Measurements from ENCODE around the gene TATDN2. TPM values are rescaled to one million over a fixed set of nuclear protein-coding genes. Genes with fewer than 3 reads are reported as not detected.

TATDN2 gene
- total and polyA plus RNA-seq, 2 donors (not counting 3 experiments of a cell fraction or from before 2014, with no cell fraction given): 10.7 to 26.8 TPM

DNA sequence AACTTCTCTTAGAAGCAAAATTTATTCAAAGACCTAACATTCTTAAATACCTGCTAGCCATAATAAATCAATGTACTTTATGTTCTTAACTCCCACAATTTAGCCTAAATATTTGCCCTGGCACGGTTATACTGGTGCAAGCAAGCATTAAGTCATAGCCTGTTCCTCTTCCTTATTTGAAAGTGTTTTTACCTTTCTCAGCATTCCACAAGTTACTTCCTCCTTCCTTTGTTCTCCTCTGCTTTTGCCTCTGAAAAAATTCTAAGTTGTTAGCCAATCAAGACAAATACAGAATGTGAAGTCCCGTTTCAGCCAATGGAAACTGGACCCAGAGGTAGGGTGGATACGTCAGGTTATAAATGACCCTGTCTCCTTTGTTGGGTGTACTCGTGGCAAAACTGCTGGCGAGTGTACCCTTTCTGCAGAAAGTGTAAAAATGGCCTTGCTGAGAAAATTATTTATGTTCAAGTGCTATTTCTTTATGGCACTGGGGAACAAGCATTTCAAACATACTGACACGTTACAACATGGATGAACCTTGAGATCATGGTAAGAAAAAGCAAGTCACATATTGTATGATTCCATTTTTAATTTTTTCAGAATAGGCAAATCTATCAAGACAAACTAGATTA, 3.1 kb upstream of the TATDN2 start:
- peaks cover 0 to 3% of the 10 kb centered on the region in 2 experiments for H3K36me3 ChIP-seq (ENCODE audit: control insufficient read depth in 2 of 2, extremely low read depth in 1 of 2, insufficient read depth in 2 of 2, low read length in 2 of 2)
- CTCF ChIA-PET: no interaction called here
- no peak overlapping the region for H3K9ac ChIP-seq (replicated peaks; ENCODE audit: extremely low read depth, insufficient read depth, low read length)
- H3K9me1 ChIP-seq (replicated peaks; ENCODE audit: control insufficient read depth, extremely low read depth, insufficient read depth, low read length): no peaks in the 10 kb centered on the region
- H3K9me3 ChIP-seq (replicated peaks; ENCODE audit: control insufficient read depth, insufficient read depth, low read length): no peaks in the 10 kb centered on the region
- peaks cover 15% of the 10 kb centered on the region for H3K79me2 ChIP-seq (ENCODE audit: control insufficient read depth, insufficient read depth, low read length)
- FAIRE-seq (no peak), DNase-seq (ENCODE audit: low read depth, low spot score) (no peak)
- TF ChIP-seq JUN (IDR thresholded peaks at IDR 0.05; ENCODE audit: borderline replicate concordance, insufficient read depth, insufficient read length, low read depth) (no peak), EZH2 (IDR thresholded peaks at IDR 0.05; ENCODE audit: borderline replicate concordance, low read depth, low read length, severe bottlenecking) (no peak), POLR2AphosphoS5 (IDR thresholded peaks at IDR 0.05; ENCODE audit: insufficient read depth, low read depth, low read length) (no peak)
- TF ChIP-seq, protein P1, sequence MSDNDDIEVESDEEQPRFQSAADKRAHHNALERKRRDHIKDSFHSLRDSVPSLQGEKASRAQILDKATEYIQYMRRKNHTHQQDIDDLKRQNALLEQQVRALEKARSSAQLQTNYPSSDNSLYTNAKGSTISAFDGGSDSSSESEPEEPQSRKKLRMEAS (IDR thresholded peaks at IDR 0.05; ENCODE audit: insufficient read depth, insufficient read length): no peak
- dilution Hi-C loops (cut with MboI; ENCODE audit: extremely low pct_ligation_motif_present, low sequenced_read_pairs) (no loop called here), intact Hi-C loops (cut with micrococcal nuclease) (loop anchor here (5.0 kb wide), 1 partner anchor 67 kb away; no protein-coding TSS in a partner anchor)
- no TSS peak for BruUV-seq (replicated peaks)
- peaks cover 6% of the 10 kb centered on the region for H3K4me1 ChIP-seq (ENCODE audit: control insufficient read depth, extremely low read depth, insufficient read depth, low read length)
- H3K27ac ChIP-seq (ENCODE audit: insufficient read depth, low read depth, low read length): no peak overlapping the region
- H4K20me1 ChIP-seq (replicated peaks; ENCODE audit: control insufficient read depth, extremely low read depth, insufficient read depth, low read length): no peaks in the 10 kb centered on the region
- H3K4me2 ChIP-seq (ENCODE audit: insufficient read depth, low read length): no peak overlapping the region
- H2AFZ ChIP-seq (ENCODE audit: low read depth, low read length): no peak overlapping the region
- no peak overlapping the region for H3K4me3 ChIP-seq (replicated peaks in 1 of 3; ENCODE audit: insufficient read depth in 1 of 3, low read depth in 1 of 3, low read length in 3 of 3)
- H3K27me3 ChIP-seq (ENCODE audit: control insufficient read depth in 2 of 2, insufficient read depth in 2 of 2, low read length in 2 of 2): no peaks in the 10 kb centered on the region
- POLR2A ChIA-PET: no interaction called here

DNA sequence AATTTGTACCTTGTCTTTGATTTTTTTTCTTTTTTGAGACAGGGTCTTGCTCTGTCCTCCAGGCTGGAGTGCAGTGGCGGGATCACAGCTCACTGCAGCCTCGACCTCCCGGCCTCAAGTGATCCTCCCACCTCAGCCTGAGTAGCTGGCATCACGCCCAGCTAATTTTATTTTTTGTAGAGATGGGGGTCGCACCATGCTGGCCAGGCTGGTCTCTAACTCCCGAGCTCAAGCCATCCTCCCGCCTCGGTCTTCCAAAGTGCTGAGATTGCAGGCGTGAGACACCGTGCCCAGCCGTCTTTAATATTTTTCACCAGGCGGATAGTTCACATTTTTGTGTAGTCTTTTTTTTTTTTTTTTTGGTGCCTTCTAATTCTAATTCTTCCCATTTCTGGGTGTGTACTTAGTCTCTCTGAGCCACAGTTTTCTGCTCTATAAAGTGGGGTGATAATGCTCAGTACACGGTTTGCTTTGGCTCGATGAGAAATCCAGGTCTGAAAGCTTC, 528 bp upstream of the TATDN2 start:
- Histone ChIP-seq H3K27ac (ENCODE audit: insufficient read depth, low read depth, low read length) (peak overlapping the region; percentile 7), H3K4me2 (ENCODE audit: insufficient read depth, low read length) (peak overlapping the region; percentile 19), H3K27me3 (ENCODE audit: control insufficient read depth in 2 of 2, insufficient read depth in 2 of 2, low read length in 2 of 2) (no peaks in the 10 kb centered on the region), H4K20me1 (replicated peaks; ENCODE audit: control insufficient read depth, extremely low read depth, insufficient read depth, low read length) (no peaks in the 10 kb centered on the region), H3K9me1 (replicated peaks; ENCODE audit: control insufficient read depth, extremely low read depth, insufficient read depth, low read length) (no peaks in the 10 kb centered on the region), H3K9me3 (replicated peaks; ENCODE audit: control insufficient read depth, insufficient read depth, low read length) (no peaks in the 10 kb centered on the region), H3K36me3 (ENCODE audit: control insufficient read depth in 2 of 2, extremely low read depth in 1 of 2, insufficient read depth in 2 of 2, low read length in 2 of 2) (no peaks in the 10 kb centered on the region), H2AFZ (ENCODE audit: low read depth, low read length) (peak overlapping the region; percentile 27), H3K9ac (replicated peaks; ENCODE audit: extremely low read depth, insufficient read depth, low read length) (no peak overlapping the region), H3K4me1 (ENCODE audit: control insufficient read depth, extremely low read depth, insufficient read depth, low read length) (peaks cover 14% of the 10 kb centered on the region), H3K4me3 (replicated peaks in 1 of 3; ENCODE audit: insufficient read depth in 1 of 3, low read depth in 1 of 3, low read length in 3 of 3) (peak overlapping the region in 2 of 3 experiments; percentile 7 to 62), H3K79me2 (ENCODE audit: control insufficient read depth, insufficient read depth, low read length) (peaks cover 30% of the 10 kb centered on the region)
- ChIA-PET CTCF (interaction anchor here (0.6 to 3.2 kb wide), 10 partner anchors 16 to 315 kb away, joined by 3 to 23 read pairs (median 3); partner anchors contain the start of genes SEC13 and VHL), POLR2A (interaction anchor here (0.7 to 1.0 kb wide), 2 partner anchors 13 to 82 kb away, joined by 3 read pairs; no protein-coding TSS in a partner anchor)
- dilution Hi-C loops (cut with MboI; ENCODE audit: extremely low pct_ligation_motif_present, low sequenced_read_pairs) (no loop called here), intact Hi-C loops (cut with micrococcal nuclease) (loop anchor here (1.0 to 5.0 kb wide), 6 partner anchors 19 to 353 kb away; partner anchors contain the start of genes FANCD2 and VHL)
- no TSS peak for BruUV-seq (replicated peaks)
- DNase-seq (ENCODE audit: low read depth, low spot score): no peak
- no peak for FAIRE-seq
- TF ChIP-seq, protein P2, sequence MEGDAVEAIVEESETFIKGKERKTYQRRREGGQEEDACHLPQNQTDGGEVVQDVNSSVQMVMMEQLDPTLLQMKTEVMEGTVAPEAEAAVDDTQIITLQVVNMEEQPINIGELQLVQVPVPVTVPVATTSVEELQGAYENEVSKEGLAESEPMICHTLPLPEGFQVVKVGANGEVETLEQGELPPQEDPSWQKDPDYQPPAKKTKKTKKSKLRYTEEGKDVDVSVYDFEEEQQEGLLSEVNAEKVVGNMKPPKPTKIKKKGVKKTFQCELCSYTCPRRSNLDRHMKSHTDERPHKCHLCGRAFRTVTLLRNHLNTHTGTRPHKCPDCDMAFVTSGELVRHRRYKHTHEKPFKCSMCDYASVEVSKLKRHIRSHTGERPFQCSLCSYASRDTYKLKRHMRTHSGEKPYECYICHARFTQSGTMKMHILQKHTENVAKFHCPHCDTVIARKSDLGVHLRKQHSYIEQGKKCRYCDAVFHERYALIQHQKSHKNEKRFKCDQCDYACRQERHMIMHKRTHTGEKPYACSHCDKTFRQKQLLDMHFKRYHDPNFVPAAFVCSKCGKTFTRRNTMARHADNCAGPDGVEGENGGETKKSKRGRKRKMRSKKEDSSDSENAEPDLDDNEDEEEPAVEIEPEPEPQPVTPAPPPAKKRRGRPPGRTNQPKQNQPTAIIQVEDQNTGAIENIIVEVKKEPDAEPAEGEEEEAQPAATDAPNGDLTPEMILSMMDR (IDR thresholded peaks at IDR 0.05; ENCODE audit: extremely low read depth in 1 of 2, insufficient read depth in 1 of 2, low read depth in 1 of 2, low read length in 2 of 2): no peak
- TF ChIP-seq POLR2A (IDR thresholded peaks at IDR 0.05; ENCODE audit: low read depth, low read length) (no peak), MYC (IDR thresholded peaks at IDR 0.05; ENCODE audit: low read depth, low read length) (no peak), FOS (IDR thresholded peaks at IDR 0.05; ENCODE audit: borderline replicate concordance, insufficient read depth, low read length) (no peak), GATA2 (IDR thresholded peaks at IDR 0.05; ENCODE audit: insufficient read depth, insufficient read length, low read depth, low read length) (no peak), JUN (IDR thresholded peaks at IDR 0.05; ENCODE audit: borderline replicate concordance, insufficient read depth, insufficient read length, low read depth) (no peak), EZH2 (IDR thresholded peaks at IDR 0.05; ENCODE audit: borderline replicate concordance, low read depth, low read length, severe bottlenecking) (no peak), POLR2AphosphoS5 (IDR thresholded peaks at IDR 0.05; ENCODE audit: insufficient read depth, low read depth, low read length) (no peak)
- TF ChIP-seq, protein P1 (IDR thresholded peaks at IDR 0.05; ENCODE audit: insufficient read depth, insufficient read length): no peak
